GM12873 (cell line): ENCODE measurements around the gene PLA2G6.

Source experiments
- CTCF ChIP-seq: IDR thresholded peaks from 2 replicates; pipeline ENCODE4 v1.5.1; 2012; ENCODE audit warnings: low read depth, mild to moderate bottlenecking, moderate library complexity, low read length, control low read depth; ENCODE audit not compliant: insufficient read depth; ENCODE audit errors: missing control alignments

PLA2G6 gene

GRCh38 chr22:38129856-38130255 lies 51.8 kb downstream of the PLA2G6 start:
- no peak for TF ChIP-seq CTCF

GRCh38 chr22:38129021-38129420 lies 52.6 kb downstream of the PLA2G6 start:
- TF ChIP-seq CTCF = no peak

GRCh38 chr22:38127869-38128268 lies 53.8 kb downstream of the PLA2G6 start:
- TF ChIP-seq CTCF = no peak

GRCh38 chr22:38126928-38127668 lies 54.5 kb downstream of the PLA2G6 start:
- no peak for TF ChIP-seq CTCF

GRCh38 chr22:38125751-38126201 lies 55.9 kb downstream of the PLA2G6 start:
- TF ChIP-seq CTCF = no peak

GRCh38 chr22:38125038-38125610 lies 56.5 kb downstream of the PLA2G6 start:
- no peak for TF ChIP-seq CTCF

- TF ChIP-seq CTCF = no peak
Observed at GRCh38 chr22:38124236-38124974, 57.2 kb downstream of the PLA2G6 start.
